H9 (cell line): ENCODE data around the gene DLK1. TPM values are rescaled to one million over a fixed set of nuclear protein-coding genes. Genes with fewer than 3 reads are reported as not detected.

ENCODE experiments used
- DNase-seq: peaks from one replicate; pipeline ENCODE4 v3.0.0-alpha.2; 2017
- H2AFZ ChIP-seq: one replicate; pipeline ENCODE4 v1.6.1; 2013; ENCODE audit warnings: mild to moderate bottlenecking, low read length, control low read depth, moderate library complexity
- H2AK5ac ChIP-seq: 2 replicates; pipeline ENCODE4 v1.6.1; 2013; ENCODE audit warnings: low read length, control low read depth, mixed read lengths; ENCODE audit not compliant: insufficient read length
- H2BK120ac ChIP-seq: one replicate; pipeline ENCODE4 v1.6.1; 2013; ENCODE audit warnings: low read depth, mild to moderate bottlenecking, low read length, control low read depth, inconsistent platforms; ENCODE audit not compliant: poor library complexity, severe bottlenecking
- H2BK12ac ChIP-seq: 2 replicates; pipeline ENCODE4 v1.6.1; 2013; ENCODE audit warnings: low read length, control low read depth, mixed read lengths, low read depth; ENCODE audit not compliant: insufficient read length
- H2BK15ac ChIP-seq: 2 replicates; pipeline ENCODE4 v1.6.1; 2013; ENCODE audit warnings: low read depth, low read length, control low read depth
- H2BK20ac ChIP-seq: one replicate; pipeline ENCODE4 v1.6.1; 2013; ENCODE audit warnings: low read depth, mild to moderate bottlenecking, low read length, control low read depth, inconsistent platforms; ENCODE audit not compliant: poor library complexity, severe bottlenecking
- H2BK5ac ChIP-seq: 2 replicates; pipeline ENCODE4 v1.6.1; 2013; ENCODE audit warnings: low read length, control low read depth, mixed read lengths; ENCODE audit not compliant: insufficient read length
- H3K14ac ChIP-seq: 2 replicates; pipeline ENCODE4 v1.6.1; 2013; ENCODE audit warnings: low read length, control low read depth; ENCODE audit not compliant: insufficient read depth
- H3K18ac ChIP-seq: 2 replicates; pipeline ENCODE4 v1.6.1; 2013; ENCODE audit warnings: low read depth, mild to moderate bottlenecking, mixed read lengths, low read length, control low read depth; ENCODE audit not compliant: insufficient read length
- H3K23ac ChIP-seq: 2 replicates; pipeline ENCODE4 v1.6.1; 2013; ENCODE audit warnings: low read length, control low read depth, mixed read lengths, low read depth; ENCODE audit not compliant: insufficient read length
- H3K23me2 ChIP-seq: 2 replicates; pipeline ENCODE4 v1.6.1; 2013; ENCODE audit warnings: low read depth, mild to moderate bottlenecking, mixed read lengths, low read length, control low read depth; ENCODE audit not compliant: insufficient read length, poor library complexity, severe bottlenecking
- H3K27ac ChIP-seq: 2 replicates; pipeline ENCODE4 v1.5.1; 2013; ENCODE audit warnings: low read length, control low read depth, mixed read lengths, low read depth; ENCODE audit not compliant: insufficient read length
- H3K27me3 ChIP-seq: 2 replicates; pipeline ENCODE4 v1.6.1; 2013; ENCODE audit warnings: low read length, control low read depth, inconsistent platforms; ENCODE audit not compliant: insufficient read depth
- H3K4ac ChIP-seq: 2 replicates; pipeline ENCODE4 v1.6.1; 2013; ENCODE audit warnings: low read depth, mild to moderate bottlenecking, control low read depth, inconsistent platforms, low read length, moderate library complexity
- H3K4me1 ChIP-seq: 2 replicates; pipeline ENCODE4 v1.6.1; 2013; ENCODE audit warnings: low read length, control low read depth, inconsistent platforms; ENCODE audit not compliant: insufficient read depth
- H3K4me2 ChIP-seq: 2 replicates; pipeline ENCODE4 v1.6.1; 2013; ENCODE audit warnings: low read length, control low read depth, mixed read lengths; ENCODE audit not compliant: insufficient read length, insufficient read depth
- H3K56ac ChIP-seq: 2 replicates; pipeline ENCODE4 v1.6.1; 2013; ENCODE audit warnings: low read depth, mild to moderate bottlenecking, mixed read lengths, low read length, control low read depth; ENCODE audit not compliant: insufficient read length
- H3K79me1 ChIP-seq: 2 replicates; pipeline ENCODE4 v1.6.1; 2013; ENCODE audit warnings: low read depth, mild to moderate bottlenecking, moderate library complexity, low read length, control low read depth, inconsistent platforms; ENCODE audit not compliant: insufficient read depth, poor library complexity, severe bottlenecking
- H3K79me2 ChIP-seq: 2 replicates; pipeline ENCODE4 v1.6.1; 2013; ENCODE audit warnings: low read length, control low read depth, inconsistent platforms; ENCODE audit not compliant: insufficient read depth
- H3K9ac ChIP-seq: 2 replicates; pipeline ENCODE4 v1.6.1; 2013; ENCODE audit warnings: low read length, control low read depth, mixed read lengths; ENCODE audit not compliant: insufficient read length; ENCODE audit errors: extremely low read depth
- H3K9me3 ChIP-seq: one replicate; pipeline ENCODE4 v1.6.1; 2013; ENCODE audit warnings: low read depth, low read length, inconsistent platforms; ENCODE audit not compliant: control insufficient read depth
- H3T11ph ChIP-seq: one replicate; pipeline ENCODE4 v1.6.1; 2013; ENCODE audit warnings: mild to moderate bottlenecking, low read length, control low read depth, inconsistent platforms
- H4K20me1 ChIP-seq: one replicate; pipeline ENCODE4 v1.6.1; 2013; ENCODE audit not compliant: control insufficient read depth, insufficient read length, insufficient read depth
- H4K5ac ChIP-seq: 2 replicates; pipeline ENCODE4 v1.6.1; 2013; ENCODE audit warnings: low read depth, mild to moderate bottlenecking, mixed read lengths, low read length, control low read depth; ENCODE audit not compliant: insufficient read length
- H4K8ac ChIP-seq: replicated peaks from 2 replicates; pipeline ENCODE4 v1.6.1; 2013; ENCODE audit warnings: low read length, control low read depth, mixed read lengths, low read depth; ENCODE audit not compliant: insufficient read length
- H4K91ac ChIP-seq: 2 replicates; pipeline ENCODE4 v1.6.1; 2013; ENCODE audit warnings: low read depth, mild to moderate bottlenecking, moderate library complexity, mixed read lengths, low read length, control low read depth; ENCODE audit not compliant: insufficient read length
- H3K27ac Mint-ChIP-seq, 3 experiments: 2 replicates in 2 of 3; 3 replicates in 1 of 3; pipeline ENCODE4 v1.8.0; 2020 to 2021; ENCODE audit warnings: mixed read lengths in 3 of 3, mild to moderate bottlenecking in 1 of 3, moderate library complexity in 1 of 3
- H3K27me3 Mint-ChIP-seq: 2 replicates; pipeline ENCODE4 v1.8.0; 2021; ENCODE audit warnings: low read depth, mild to moderate bottlenecking, moderate library complexity, mixed read lengths
- H3K36me3 Mint-ChIP-seq, 3 experiments: 2 replicates in 2 of 3; 3 replicates in 1 of 3; pipeline ENCODE4 v1.8.0; 2020 to 2021; ENCODE audit warnings: low read depth in 3 of 3, mixed read lengths in 3 of 3; ENCODE audit not compliant: insufficient read depth in 1 of 3
- H3K4me1 Mint-ChIP-seq, 2 experiments: 2 replicates each; pipeline ENCODE4 v1.8.0; 2020; ENCODE audit warnings: mixed read lengths in 2 of 2
- H3K4me3 Mint-ChIP-seq, 2 experiments: 2 replicates in 1 of 2; 3 replicates in 1 of 2; pipeline ENCODE4 v1.8.0; 2020 to 2021; ENCODE audit warnings: mild to moderate bottlenecking in 2 of 2, mixed read lengths in 2 of 2, moderate library complexity in 1 of 2
- H3K9me3 Mint-ChIP-seq, 2 experiments: 2 replicates in 1 of 2; 3 replicates in 1 of 2; pipeline ENCODE4 v1.8.0; 2020; ENCODE audit warnings: mild to moderate bottlenecking in 2 of 2, mixed read lengths in 2 of 2, moderate library complexity in 1 of 2
- WGBS: extraction: QIAGEN DNeasy Blood & Tissue Kit; methylation state at CpG from one replicate; pipeline ENCODE4 v1.1.7; 2013; ENCODE audit warnings: missing lambda C conversion rate, low lambda C conversion rate, mixed read lengths; ENCODE audit not compliant: insufficient read length; ENCODE audit errors: extremely low coverage; 5-methylcytosine and 5-hydroxymethylcytosine counted together
- total RNA-seq: library from RNA; stranded (reverse); gene quantifications from 2 replicates; pipeline ENCODE4 v1.2.1, GENCODE V29; 2021
- TF ChIP-seq, protein P1 (sequence below): fragments of 200-600 bp; sonication (generic); conservative IDR thresholded peaks from 3 replicates; pipeline ENCODE4 v1.8.0; 2021; ENCODE audit warnings: antibody characterized with exemption, mild to moderate bottlenecking

DLK1 gene
- total RNA-seq, 1 experiment from 2014 or later = 2.8 TPM

DNA sequence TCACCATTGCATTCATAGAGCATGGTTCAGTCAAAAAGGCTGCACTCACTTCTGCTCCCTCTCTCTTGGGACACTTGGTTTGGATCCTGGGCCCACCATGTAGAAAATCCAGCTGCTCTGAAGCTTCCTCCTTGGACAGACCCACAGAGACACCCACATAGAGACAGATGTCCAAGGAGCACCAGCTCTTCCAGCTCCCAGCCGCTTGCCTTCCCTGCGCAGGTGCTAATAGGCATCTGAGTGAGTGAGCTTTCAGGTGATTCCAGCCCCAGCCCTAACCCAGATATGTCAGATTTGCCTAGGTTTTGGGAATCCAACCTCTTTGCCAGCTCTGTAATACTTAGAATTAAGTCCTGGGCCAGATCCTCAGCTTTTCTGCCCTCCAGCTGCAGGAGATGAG lies 38.6 kb downstream of the DLK1 start:
- Histone ChIP-seq H2BK12ac (no peak overlapping the region), H3K9ac (no peak overlapping the region), H2BK120ac (no peak overlapping the region), H4K20me1 (no peaks in the 10 kb centered on the region), H2AK5ac (no peak overlapping the region), H2BK5ac (no peak overlapping the region), H3K4me1 (no peaks in the 10 kb centered on the region), H3K27ac (no peak overlapping the region), H4K5ac (no peak overlapping the region), H3K56ac (no peak overlapping the region), H3K18ac (no peak overlapping the region), H3K27me3 (no peaks in the 10 kb centered on the region; the same call in 1 of the 2 replicates), H2BK15ac (no peak overlapping the region), H4K91ac (no peak overlapping the region), H4K8ac (no peak overlapping the region), H3K4me2 (no peak overlapping the region), H3K14ac (no peak overlapping the region), H3K9me3 (no peaks in the 10 kb centered on the region), H3K79me2 (no peaks in the 10 kb centered on the region), H2BK20ac (no peak overlapping the region), H3K79me1 (no peaks in the 10 kb centered on the region), H3T11ph (no peak overlapping the region), H3K23me2 (no peaks in the 10 kb centered on the region), H3K4ac (no peak overlapping the region), H3K23ac (no peak overlapping the region), H2AFZ (no peak overlapping the region)
- Mint-ChIP-seq H3K4me1 (peaks cover 12 to 15% of the 10 kb centered on the region in 2 experiments), H3K36me3 (peaks cover 0 to 8% (median 6%) of the 10 kb centered on the region in 3 experiments; a peak in 4 of 7 replicates), H3K4me3 (no peak overlapping the region), H3K9me3 (peaks cover 12 to 20% of the 10 kb centered on the region in 2 experiments), H3K27ac (no peak overlapping the region; a peak in 1 of 7 replicates), H3K27me3 (peaks cover 29% of the 10 kb centered on the region)
- DNase-seq = no peak
- no CpG with 5 or more reads among the region's 2 CpGs for WGBS
- TF ChIP-seq, protein P1, sequence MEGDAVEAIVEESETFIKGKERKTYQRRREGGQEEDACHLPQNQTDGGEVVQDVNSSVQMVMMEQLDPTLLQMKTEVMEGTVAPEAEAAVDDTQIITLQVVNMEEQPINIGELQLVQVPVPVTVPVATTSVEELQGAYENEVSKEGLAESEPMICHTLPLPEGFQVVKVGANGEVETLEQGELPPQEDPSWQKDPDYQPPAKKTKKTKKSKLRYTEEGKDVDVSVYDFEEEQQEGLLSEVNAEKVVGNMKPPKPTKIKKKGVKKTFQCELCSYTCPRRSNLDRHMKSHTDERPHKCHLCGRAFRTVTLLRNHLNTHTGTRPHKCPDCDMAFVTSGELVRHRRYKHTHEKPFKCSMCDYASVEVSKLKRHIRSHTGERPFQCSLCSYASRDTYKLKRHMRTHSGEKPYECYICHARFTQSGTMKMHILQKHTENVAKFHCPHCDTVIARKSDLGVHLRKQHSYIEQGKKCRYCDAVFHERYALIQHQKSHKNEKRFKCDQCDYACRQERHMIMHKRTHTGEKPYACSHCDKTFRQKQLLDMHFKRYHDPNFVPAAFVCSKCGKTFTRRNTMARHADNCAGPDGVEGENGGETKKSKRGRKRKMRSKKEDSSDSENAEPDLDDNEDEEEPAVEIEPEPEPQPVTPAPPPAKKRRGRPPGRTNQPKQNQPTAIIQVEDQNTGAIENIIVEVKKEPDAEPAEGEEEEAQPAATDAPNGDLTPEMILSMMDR = no peak
